Loucy (cell line): ENCODE results near the gene PSMC1.

Experiments used
- EZH2phosphoT487 ChIP-seq: fragments of 200-600 bp; IDR thresholded peaks from 2 replicates; pipeline ENCODE4 v1.6.1; 2018; ENCODE audit warnings: antibody characterized with exemption, mild to moderate bottlenecking, moderate library complexity, borderline replicate concordance
- TF ChIP-seq, protein P1 (sequence below): fragments of 200-600 bp; sonication (generic); conservative IDR thresholded peaks from 2 replicates; pipeline ENCODE4 v1.5.1; 2014; ENCODE audit warnings: mild to moderate bottlenecking, antibody characterized with exemption, low read length

DNA sequence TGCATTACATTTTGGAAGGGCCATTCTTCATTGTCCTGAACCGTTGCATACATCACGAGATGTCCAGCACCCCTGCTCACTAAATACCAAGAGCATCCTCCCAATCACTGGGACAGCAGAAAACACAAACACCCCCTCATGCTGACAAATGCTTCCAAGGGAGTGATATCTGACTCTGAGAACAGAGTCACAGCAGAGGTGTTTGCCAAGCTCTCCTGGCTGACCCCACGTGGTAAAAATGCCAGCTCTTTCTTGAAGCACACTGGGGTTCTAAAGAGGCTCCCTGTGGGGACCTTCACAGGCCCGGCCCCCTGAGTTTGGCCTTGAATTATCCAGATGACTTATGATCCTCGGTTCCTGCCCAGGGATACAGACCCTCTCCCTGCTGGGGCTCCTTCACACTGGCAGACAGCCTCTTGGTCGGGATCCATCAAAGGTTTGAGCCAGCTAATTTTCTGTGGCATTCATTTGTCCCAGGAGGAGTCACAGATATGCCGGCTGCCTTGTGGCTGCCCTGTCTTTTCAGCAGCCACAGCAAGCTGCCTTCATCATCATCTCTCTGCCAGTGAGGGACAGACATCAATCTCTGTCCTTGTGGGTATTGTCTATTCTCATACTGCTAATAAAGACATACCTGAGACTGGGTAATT, 43.1 kb upstream of the PSMC1 start:
- TF ChIP-seq EZH2phosphoT487, result no peak
- TF ChIP-seq, protein P1, sequence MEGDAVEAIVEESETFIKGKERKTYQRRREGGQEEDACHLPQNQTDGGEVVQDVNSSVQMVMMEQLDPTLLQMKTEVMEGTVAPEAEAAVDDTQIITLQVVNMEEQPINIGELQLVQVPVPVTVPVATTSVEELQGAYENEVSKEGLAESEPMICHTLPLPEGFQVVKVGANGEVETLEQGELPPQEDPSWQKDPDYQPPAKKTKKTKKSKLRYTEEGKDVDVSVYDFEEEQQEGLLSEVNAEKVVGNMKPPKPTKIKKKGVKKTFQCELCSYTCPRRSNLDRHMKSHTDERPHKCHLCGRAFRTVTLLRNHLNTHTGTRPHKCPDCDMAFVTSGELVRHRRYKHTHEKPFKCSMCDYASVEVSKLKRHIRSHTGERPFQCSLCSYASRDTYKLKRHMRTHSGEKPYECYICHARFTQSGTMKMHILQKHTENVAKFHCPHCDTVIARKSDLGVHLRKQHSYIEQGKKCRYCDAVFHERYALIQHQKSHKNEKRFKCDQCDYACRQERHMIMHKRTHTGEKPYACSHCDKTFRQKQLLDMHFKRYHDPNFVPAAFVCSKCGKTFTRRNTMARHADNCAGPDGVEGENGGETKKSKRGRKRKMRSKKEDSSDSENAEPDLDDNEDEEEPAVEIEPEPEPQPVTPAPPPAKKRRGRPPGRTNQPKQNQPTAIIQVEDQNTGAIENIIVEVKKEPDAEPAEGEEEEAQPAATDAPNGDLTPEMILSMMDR, result no peak
